ENCODE measurements around the gene FRK. TPM values are rescaled to one million over a fixed set of nuclear protein-coding genes. Genes with fewer than 3 reads are reported as not detected.
"Not testable (repeated sequence)": the region's sequence is repeated elsewhere in the genome, so short reads cannot be mapped to it uniquely, and the experiment has no call there.

The FRK gene
- polyA plus RNA-seq, 3 donors: not detected

DNA sequence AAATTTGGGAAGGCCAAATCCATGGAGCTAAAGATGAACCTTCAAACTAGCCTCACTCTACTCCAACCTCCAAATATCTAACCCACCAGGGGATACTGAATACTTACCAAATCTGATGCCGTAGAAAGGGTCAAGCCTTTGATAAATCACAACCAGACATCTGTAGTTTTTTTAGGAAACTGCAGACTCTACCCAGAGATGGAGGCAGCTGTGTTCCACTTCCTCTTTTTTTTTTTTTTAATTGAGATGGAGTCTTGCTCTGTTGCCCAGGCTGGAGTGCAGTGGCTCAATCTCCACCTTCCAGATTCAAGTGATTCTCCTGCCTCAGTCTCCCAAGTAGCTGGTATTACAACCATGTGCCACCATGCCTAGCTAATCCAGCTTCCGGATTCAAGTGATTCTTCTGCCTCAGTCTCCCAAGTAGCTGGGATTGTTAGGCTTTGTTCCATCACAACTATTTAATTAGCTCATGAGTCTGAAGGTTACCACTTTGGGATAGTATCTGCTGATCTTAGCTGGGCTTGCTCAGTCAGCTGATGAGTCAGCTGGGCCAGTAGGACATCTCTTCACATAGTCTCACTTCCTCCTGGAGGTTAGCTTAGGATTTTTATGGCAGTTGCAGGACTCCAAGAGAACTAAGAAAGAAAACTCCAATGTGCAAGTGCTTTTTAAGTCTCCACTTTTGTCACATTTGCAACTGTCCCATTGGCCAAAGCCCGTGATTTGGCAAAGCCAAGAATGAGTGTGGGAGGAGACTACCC, 13.3 kb downstream of the FRK start:
- Histone ChIP-seq H4K20me1 (ENCODE audit: insufficient read depth, low read length) (no peaks in the 10 kb centered on the region), H3K27ac (ENCODE audit: low read depth in 1 of 2, low read length in 2 of 2) (no peak overlapping the region), H3K9ac (ENCODE audit: insufficient read depth, low read length, poor library complexity, severe bottlenecking) (no peak overlapping the region), H3K4me2 (replicated peaks; ENCODE audit: extremely low read depth, low read length, poor library complexity, severe bottlenecking) (no peak overlapping the region), H3K4me1 (ENCODE audit: control insufficient read depth in 1 of 2, insufficient read depth in 2 of 2, low read length in 2 of 2) (no peaks in the 10 kb centered on the region), H3K79me2 (ENCODE audit: insufficient read depth, low read length) (no peaks in the 10 kb centered on the region), H3K27me3 (ENCODE audit: control insufficient read depth in 2 of 2, insufficient read depth in 2 of 2, low read length in 2 of 2) (no peaks in the 10 kb centered on the region), H3K36me3 (replicated peaks in 1 of 2; ENCODE audit: control insufficient read depth in 1 of 2, insufficient read depth in 2 of 2, low read length in 2 of 2) (no peaks in the 10 kb centered on the region), H3K9me3 (replicated peaks in 1 of 2; ENCODE audit: control insufficient read depth in 1 of 2, insufficient read depth in 1 of 2, low read length in 2 of 2) (no peaks in the 10 kb centered on the region), H3K4me3 (replicated peaks in 1 of 3; ENCODE audit: low read depth in 2 of 3, low read length in 3 of 3) (no peak overlapping the region), H2AFZ (ENCODE audit: insufficient read depth, low read depth, low read length, poor library complexity, severe bottlenecking) (no peak overlapping the region)
- Mint-ChIP-seq H3K4me3 (no peak overlapping the region), H3K36me3 (no peaks in the 10 kb centered on the region), H3K9me3 (peaks cover 0 to 6% (median 3%) of the 10 kb centered on the region in 7 donors), H3K4me1 (no peaks in the 10 kb centered on the region), H3K27ac (no peak overlapping the region), H3K27me3 (ENCODE audit: low read depth in 3 of 3) (peaks cover 2 to 4% (median 4%) of the 10 kb centered on the region in 3 donors)
- TF ChIP-seq, protein P1, sequence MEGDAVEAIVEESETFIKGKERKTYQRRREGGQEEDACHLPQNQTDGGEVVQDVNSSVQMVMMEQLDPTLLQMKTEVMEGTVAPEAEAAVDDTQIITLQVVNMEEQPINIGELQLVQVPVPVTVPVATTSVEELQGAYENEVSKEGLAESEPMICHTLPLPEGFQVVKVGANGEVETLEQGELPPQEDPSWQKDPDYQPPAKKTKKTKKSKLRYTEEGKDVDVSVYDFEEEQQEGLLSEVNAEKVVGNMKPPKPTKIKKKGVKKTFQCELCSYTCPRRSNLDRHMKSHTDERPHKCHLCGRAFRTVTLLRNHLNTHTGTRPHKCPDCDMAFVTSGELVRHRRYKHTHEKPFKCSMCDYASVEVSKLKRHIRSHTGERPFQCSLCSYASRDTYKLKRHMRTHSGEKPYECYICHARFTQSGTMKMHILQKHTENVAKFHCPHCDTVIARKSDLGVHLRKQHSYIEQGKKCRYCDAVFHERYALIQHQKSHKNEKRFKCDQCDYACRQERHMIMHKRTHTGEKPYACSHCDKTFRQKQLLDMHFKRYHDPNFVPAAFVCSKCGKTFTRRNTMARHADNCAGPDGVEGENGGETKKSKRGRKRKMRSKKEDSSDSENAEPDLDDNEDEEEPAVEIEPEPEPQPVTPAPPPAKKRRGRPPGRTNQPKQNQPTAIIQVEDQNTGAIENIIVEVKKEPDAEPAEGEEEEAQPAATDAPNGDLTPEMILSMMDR (IDR thresholded peaks at IDR 0.05): no peak
- intact Hi-C loops (cut with micrococcal nuclease): no loop called here
- 80% methylated on average over 1 of the region's 3 CpGs for WGBS (ENCODE audit: insufficient coverage)
- peak in 1 of 3 donors; percentile 7 for DNase-seq

DNA sequence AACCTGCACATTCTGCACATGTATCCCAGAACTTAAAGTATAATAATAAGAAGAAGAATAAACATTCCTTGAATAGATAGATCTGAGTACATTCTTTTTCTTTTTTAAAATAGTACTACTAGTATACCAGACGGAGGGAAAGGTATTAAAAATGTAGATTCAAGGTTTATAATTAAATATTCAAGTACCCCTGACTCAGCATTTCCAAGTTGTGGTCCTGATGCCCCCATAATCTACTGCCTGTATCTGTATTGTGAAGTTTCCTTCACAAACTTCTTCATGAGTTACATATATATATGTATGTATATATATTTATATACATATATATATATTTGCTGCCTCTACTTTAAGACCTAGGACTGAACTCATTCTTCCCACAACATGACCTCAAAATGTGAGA, 14.0 kb downstream of the FRK start:
- H3K9ac ChIP-seq (ENCODE audit: insufficient read depth, low read length, poor library complexity, severe bottlenecking): no peak overlapping the region
- Mint-ChIP-seq H3K27me3 (ENCODE audit: low read depth in 3 of 3) (peaks cover 2 to 4% (median 4%) of the 10 kb centered on the region in 3 donors), H3K36me3 (no peaks in the 10 kb centered on the region), H3K9me3 (peaks cover 0 to 6% (median 3%) of the 10 kb centered on the region in 7 donors), H3K4me3 (no peak overlapping the region), H3K27ac (no peak overlapping the region), H3K4me1 (no peaks in the 10 kb centered on the region)
- no peaks in the 10 kb centered on the region for H3K27me3 ChIP-seq (ENCODE audit: control insufficient read depth in 2 of 2, insufficient read depth in 2 of 2, low read length in 2 of 2)
- H4K20me1 ChIP-seq (ENCODE audit: insufficient read depth, low read length): no peaks in the 10 kb centered on the region
- H3K4me1 ChIP-seq (ENCODE audit: control insufficient read depth in 1 of 2, insufficient read depth in 2 of 2, low read length in 2 of 2): no peaks in the 10 kb centered on the region
- no peaks in the 10 kb centered on the region for H3K79me2 ChIP-seq (ENCODE audit: insufficient read depth, low read length)
- no peak overlapping the region for H3K27ac ChIP-seq (ENCODE audit: low read depth in 1 of 2, low read length in 2 of 2)
- H3K4me3 ChIP-seq (replicated peaks in 1 of 3; ENCODE audit: low read depth in 2 of 3, low read length in 3 of 3): no peak overlapping the region
- no peaks in the 10 kb centered on the region for H3K36me3 ChIP-seq (replicated peaks in 1 of 2; ENCODE audit: control insufficient read depth in 1 of 2, insufficient read depth in 2 of 2, low read length in 2 of 2)
- no peak overlapping the region for H2AFZ ChIP-seq (ENCODE audit: insufficient read depth, low read depth, low read length, poor library complexity, severe bottlenecking)
- TF ChIP-seq, protein P1 (IDR thresholded peaks at IDR 0.05): no peak
- no peak overlapping the region for H3K4me2 ChIP-seq (replicated peaks; ENCODE audit: extremely low read depth, low read length, poor library complexity, severe bottlenecking)
- intact Hi-C loops (cut with micrococcal nuclease): no loop called here
- DNase-seq: no peak
- H3K9me3 ChIP-seq (replicated peaks in 1 of 2; ENCODE audit: control insufficient read depth in 1 of 2, insufficient read depth in 1 of 2, low read length in 2 of 2): no peaks in the 10 kb centered on the region
- WGBS (ENCODE audit: insufficient coverage): no CpG with 5 or more reads among the region's 1 CpG

DNA sequence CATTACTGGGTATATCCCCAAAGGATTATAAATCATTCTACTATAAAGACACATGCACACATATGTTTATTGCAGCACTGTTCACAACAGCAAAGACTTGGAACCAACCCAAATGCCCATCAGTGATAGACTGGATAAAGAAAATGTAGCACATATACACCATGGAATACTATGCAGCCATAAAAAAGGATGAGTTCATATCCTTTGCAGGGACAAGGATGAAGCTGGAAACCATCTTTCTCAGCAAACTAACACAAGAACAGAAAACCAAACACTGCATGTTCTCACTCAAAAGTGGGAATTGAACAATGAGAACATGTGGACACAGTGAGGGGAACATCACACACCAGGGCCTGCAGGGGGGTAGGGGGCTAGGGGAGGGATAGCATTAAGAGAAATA, 14.4 kb downstream of the FRK start:
- intact Hi-C loops (cut with micrococcal nuclease); H3K9me3 Mint-ChIP-seq; H3K36me3 Mint-ChIP-seq; H2AFZ ChIP-seq (ENCODE audit: insufficient read depth, low read depth, low read length, poor library complexity, severe bottlenecking); H3K4me1 Mint-ChIP-seq; H3K4me3 Mint-ChIP-seq; H3K79me2 ChIP-seq (ENCODE audit: insufficient read depth, low read length); H3K27me3 ChIP-seq (ENCODE audit: control insufficient read depth in 2 of 2, insufficient read depth in 2 of 2, low read length in 2 of 2); H3K27ac Mint-ChIP-seq; H3K27ac ChIP-seq (ENCODE audit: low read depth in 1 of 2, low read length in 2 of 2); H3K4me2 ChIP-seq (replicated peaks; ENCODE audit: extremely low read depth, low read length, poor library complexity, severe bottlenecking); H4K20me1 ChIP-seq (ENCODE audit: insufficient read depth, low read length); DNase-seq; H3K4me1 ChIP-seq (ENCODE audit: control insufficient read depth in 1 of 2, insufficient read depth in 2 of 2, low read length in 2 of 2); H3K9me3 ChIP-seq (replicated peaks in 1 of 2; ENCODE audit: control insufficient read depth in 1 of 2, insufficient read depth in 1 of 2, low read length in 2 of 2); H3K36me3 ChIP-seq (replicated peaks in 1 of 2; ENCODE audit: control insufficient read depth in 1 of 2, insufficient read depth in 2 of 2, low read length in 2 of 2); H3K27me3 Mint-ChIP-seq (ENCODE audit: low read depth in 3 of 3); H3K9ac ChIP-seq (ENCODE audit: insufficient read depth, low read length, poor library complexity, severe bottlenecking); H3K4me3 ChIP-seq (replicated peaks in 1 of 3; ENCODE audit: low read depth in 2 of 3, low read length in 3 of 3): not testable (repeated sequence)
